MM.1S (cell line): ENCODE measurements around the gene GNPTG.

Experiments
- CTCF ChIP-seq: fragments of 300-600 bp; sonication (generic); IDR thresholded peaks from 2 replicates; pipeline ENCODE4 v1.5.1; 2016; ENCODE audit warnings: antibody characterized with exemption, low read length, mixed read lengths
- EZH2 ChIP-seq: fragments of 300-600 bp; sonication (generic); optimal IDR thresholded peaks from 2 replicates; pipeline ENCODE3; 2017; ENCODE audit warnings: low read depth, mild to moderate bottlenecking, antibody characterized with exemption, low read length, mixed read lengths
- EZH2phosphoT487 ChIP-seq: fragments of 300-600 bp; sonication (generic); IDR thresholded peaks from 2 replicates; pipeline ENCODE4 v1.6.1; 2018; ENCODE audit warnings: antibody characterized with exemption, low read length

GRCh38 chr16:1310832-1311200 is 40.9 kb upstream of the GNPTG start:
- no peak for TF ChIP-seq CTCF
- no peak for TF ChIP-seq EZH2
- no peak for TF ChIP-seq EZH2phosphoT487
